Right renal pelvis (tissue), 4 donors: ENCODE measurements around the gene PCSK7. TPM values are rescaled to one million over a fixed set of nuclear protein-coding genes. Genes with fewer than 3 reads are reported as not detected.

Experiments used
- DNase-seq, 4 donors: peaks; one replicate each; pipeline ENCODE4 v3.0.0-alpha.2; 2013; ENCODE audit warnings: low read depth in 4 of 4, low spot score in 3 of 4, missing footprints in 1 of 4
- polyA plus RNA-seq, 4 donors: library from polyadenylated mRNA; unstranded; fragments of 120-200 nt; gene quantifications; one replicate each; pipeline ENCODE4 v1.2.1, GENCODE V29; 2013; ENCODE audit not compliant: insufficient read length in 4 of 4

Gene PCSK7
- polyA plus RNA-seq, 4 donors, result 20.7 to 22.3 (median 21.4) TPM

GRCh38 chr11:117199053-117199915 is 32.6 kb downstream of the PCSK7 start, which contains the start of gene TAGLN:
TAGLN (plus strand) TSS chr11:117199370; CDS start chr11:117203014, 3,644 bp downstream.
- peak in 3 of 4 donors; percentile 53 to 68 (median 67) for DNase-seq

GRCh38 chr11:117198613-117199012 is 33.3 kb downstream of the PCSK7 start:
- DNase-seq, result no peak

- DNase-seq, result no peak
Observed at GRCh38 chr11:117197516-117198456, 34.1 kb downstream of the PCSK7 start.

DNA sequence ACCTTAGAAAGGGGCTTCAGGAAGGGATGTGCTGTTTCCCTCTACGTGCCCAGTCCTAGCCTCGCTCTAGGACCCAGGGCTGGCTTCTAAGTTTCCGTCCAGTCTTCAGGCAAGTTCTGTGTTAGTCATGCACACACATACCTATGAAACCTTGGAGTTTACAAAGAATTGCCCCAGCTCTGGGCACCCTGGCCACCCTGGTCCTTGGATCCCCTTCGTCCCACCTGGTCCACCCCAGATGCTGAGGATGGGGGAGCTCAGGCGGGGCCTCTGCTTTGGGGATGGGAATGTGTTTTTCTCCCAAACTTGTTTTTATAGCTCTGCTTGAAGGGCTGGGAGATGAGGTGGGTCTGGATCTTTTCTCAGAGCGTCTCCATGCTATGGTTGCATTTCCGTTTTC is 34.9 kb downstream of the PCSK7 start:
- DNase-seq, result no peak

- no peak for DNase-seq
Observed at GRCh38 chr11:117195761-117196160, 36.1 kb downstream of the PCSK7 start.

DNA sequence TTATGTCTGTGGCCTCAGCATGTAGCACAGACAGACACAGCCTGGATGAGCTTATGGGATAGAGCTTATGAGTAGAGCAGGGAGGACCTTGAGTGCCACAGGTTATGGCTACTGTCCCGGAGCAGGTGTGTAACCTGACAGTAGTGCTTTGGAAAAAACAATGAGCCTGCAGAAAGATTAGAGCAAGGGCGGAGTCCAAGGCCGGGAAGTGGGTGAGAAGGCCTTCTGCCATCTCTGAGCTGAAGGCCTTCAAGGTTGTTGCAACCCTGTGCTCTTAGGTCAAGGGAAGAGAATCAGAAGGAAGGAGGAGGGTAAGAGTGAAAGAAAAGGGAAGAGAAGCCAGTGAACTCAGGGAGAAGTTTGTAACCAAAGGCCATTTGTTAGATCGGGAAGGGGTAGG is 36.6 kb downstream of the PCSK7 start:
- no peak for DNase-seq

GRCh38 chr11:117194267-117194666 is 37.6 kb downstream of the PCSK7 start:
- DNase-seq, result no peak

DNA sequence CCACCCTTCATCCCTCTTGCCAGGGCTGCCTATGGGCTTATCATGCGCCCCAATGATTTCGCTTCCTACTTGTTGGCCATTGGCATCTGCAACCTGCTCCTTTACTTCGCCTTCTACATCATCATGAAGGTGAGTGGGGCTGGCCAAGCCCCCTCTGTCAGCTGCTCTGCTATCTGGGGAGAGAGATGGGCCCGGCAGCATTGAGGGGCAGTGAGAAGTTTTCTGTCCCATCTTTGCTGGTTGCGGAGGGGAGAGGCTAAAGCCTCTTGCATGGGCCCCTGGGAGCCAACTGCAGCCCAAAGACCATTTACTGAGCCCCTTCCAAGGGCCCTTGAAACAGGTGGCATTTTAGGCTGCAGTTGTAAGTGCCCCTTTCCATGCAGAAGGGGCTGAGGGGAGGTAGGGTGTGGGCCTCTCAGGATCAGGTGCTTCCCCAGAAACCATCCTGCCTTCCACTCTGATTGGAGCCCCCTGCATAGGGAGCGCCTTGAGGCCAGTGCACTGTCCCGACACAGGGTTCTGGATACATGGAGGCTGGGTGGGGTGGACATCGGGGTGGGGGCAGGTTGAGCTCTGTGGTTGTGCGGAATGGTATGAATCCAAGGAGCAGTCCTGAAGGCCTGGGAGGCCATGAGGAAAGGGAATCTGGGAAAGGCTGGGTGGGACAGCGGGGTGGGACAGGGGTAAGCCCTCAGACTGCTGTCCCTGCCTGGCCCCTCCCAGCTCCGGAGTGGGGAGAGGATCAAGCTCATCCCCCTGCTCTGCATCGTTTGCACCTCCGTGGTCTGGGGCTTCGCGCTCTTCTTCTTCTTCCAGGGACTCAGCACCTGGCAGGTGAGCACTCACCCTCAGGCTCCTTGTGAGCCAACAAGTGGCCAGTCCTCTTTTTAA is 38.5 kb downstream of the PCSK7 start:
- no peak for DNase-seq

- DNase-seq, result no peak
Observed at GRCh38 chr11:117192401-117192875, 39.4 kb downstream of the PCSK7 start.

DNA sequence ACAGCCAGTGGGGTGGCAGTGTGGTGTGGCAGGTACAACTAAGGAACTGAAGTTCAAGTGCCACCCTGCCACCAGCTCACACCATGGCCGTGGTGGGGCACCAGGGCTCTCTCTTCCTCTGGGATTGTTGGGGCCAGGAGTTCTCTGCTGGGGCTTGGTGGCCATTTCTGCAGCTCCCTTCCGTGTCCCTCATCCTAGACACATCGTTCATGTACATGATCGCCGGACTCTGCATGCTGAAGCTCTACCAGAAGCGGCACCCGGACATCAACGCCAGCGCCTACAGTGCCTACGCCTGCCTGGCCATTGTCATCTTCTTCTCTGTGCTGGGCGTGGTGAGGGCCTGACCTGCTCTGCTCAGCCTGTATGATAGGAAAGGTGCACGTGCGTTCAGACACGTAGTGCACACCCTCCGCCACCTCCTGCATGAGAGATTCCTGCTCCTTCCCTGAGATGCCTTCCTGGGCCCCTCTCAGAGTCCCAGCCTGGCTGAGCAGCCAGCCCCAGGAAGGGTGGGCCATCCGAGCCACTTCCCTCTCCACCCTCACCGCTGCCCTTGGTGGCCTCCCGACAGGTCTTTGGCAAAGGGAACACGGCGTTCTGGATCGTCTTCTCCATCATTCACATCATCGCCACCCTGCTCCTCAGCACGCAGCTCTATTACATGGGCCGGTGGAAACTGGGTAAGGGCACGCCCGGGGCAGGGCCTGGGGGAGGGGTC is 40.0 kb downstream of the PCSK7 start:
- DNase-seq, result no peak

DNA sequence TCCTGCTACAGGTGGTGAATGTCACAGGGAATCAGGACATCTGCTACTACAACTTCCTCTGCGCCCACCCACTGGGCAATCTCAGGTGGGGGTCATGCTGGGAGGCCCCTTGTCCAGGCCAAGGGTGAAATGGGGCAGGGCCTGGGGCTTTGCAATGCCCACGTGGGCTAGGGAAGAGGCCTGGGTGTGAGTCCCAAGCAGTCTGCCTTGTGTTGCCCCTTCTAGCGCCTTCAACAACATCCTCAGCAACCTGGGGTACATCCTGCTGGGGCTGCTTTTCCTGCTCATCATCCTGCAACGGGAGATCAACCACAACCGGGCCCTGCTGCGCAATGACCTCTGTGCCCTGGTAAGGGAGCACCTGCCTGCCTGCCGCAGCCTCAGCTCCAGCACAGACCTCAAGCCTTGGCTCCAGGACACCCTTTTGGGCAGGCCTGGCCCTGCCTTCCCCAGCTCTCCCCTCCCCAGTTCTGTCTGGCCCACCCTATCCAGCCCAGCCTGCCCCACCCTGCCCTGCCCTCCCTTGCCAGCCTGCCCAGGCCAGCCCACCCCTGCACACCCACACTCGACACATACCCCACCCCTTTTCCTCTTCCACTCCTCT is 41.8 kb downstream of the PCSK7 start:
- no peak for DNase-seq

DNA sequence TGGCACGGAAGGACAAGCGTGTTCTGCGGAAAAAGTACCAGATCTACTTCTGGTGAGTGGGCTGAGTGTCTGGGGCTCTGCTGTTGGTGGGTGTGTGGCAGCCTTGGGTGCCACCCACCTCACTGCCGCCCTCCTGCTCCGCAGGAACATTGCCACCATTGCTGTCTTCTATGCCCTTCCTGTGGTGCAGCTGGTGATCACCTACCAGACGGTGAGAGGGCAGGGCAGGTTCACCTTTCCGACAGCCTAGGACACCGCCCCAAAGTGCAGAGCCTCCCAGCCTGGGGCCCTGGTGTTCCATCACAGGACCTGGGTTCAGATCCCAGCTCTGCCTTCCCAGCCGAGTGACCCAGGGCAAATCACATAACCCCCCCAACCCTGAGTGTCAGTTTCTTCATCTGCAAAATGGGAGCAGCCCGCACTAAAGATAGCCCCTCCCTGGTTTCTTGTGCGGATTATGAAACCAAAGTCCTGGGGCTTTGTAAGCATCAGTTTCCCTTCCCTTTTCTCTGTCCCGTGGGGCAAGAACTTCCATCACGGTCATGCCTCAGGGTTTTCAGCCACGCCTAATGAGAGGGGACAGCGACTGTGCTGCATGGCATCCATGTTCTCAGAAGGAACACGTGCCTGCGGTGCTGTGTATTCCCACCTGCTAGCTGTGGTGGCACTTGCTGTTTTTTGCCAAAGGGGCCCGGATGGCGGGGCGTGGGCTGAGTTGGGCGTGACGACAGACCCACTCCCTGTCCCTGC is 42.5 kb downstream of the PCSK7 start:
- no peak for DNase-seq

DNA sequence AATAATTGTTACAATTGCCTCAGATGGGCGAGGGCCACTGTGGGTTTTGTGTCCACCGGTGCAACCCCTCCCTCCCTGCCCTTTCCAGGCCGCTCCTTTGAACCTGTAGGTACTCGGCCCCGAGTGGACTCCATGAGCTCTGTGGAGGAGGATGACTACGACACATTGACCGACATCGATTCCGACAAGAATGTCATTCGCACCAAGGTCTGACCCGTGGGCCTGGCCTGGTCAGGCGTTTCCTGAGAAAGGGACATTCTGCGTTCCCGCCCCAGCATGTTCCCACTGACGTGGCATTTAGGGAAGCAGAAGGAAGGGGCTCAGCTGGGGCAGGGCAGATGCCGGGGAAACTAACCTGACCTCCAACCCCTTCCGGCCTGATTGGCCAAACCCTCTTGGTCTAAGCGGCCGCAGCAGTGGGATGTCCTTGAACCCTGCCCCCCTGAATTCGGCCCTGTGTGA is 43.2 kb downstream of the PCSK7 start:
- DNase-seq, result no peak

DNA sequence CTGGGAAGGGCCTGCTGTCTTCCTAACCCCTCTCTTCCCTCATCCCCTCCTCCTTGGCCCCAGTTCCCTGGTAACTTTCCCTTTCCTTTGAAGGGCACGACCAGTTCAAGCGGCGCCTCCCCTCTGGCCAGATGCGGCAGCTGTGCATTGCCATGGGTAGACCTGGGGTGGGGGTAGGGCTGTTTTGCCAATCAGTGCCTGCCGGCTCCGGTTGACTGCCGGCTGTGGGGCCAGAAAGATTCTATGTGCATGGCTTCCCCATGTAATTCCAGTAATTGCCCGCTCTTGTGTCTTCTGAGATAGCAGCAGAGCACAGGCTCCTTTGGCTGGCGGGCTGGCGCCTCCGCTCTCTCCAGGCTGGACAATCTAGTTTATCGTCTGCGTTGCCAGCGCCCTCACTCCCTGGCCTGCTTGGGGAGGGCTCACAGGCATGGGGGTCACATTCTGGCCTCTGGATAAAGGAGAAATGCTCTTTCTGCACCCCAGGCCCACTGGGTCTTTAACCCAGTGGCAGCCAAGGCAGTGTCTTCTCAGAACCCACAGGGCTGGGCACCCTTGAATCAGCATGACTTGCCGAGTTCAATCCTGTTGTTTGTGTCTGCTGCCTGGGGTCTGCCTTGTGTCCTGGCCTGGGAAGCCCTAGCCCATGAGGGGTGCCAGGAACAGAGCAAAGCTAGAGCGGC is 43.9 kb downstream of the PCSK7 start:
- no peak for DNase-seq

DNA sequence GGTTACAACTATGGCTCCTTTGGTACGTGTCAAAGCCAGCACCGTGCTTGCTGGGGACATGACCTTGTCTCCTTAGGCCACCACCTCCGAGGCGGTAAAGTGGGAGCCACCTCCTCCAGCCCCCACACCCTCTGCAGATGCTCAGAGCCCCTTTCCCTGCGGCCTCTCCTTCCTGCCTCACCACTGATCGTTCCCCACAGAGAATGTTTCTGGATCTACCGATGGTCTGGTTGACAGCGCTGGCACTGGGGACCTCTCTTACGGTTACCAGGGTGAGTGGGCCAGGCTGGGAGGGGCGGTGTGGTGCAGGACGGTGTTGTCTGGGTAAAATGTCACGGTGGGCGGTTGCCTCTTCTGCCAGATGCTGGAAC is 44.5 kb downstream of the PCSK7 start:
- DNase-seq, result no peak

GRCh38 chr11:117187007-117187406 is 44.9 kb downstream of the PCSK7 start:
- DNase-seq, result no peak

DNA sequence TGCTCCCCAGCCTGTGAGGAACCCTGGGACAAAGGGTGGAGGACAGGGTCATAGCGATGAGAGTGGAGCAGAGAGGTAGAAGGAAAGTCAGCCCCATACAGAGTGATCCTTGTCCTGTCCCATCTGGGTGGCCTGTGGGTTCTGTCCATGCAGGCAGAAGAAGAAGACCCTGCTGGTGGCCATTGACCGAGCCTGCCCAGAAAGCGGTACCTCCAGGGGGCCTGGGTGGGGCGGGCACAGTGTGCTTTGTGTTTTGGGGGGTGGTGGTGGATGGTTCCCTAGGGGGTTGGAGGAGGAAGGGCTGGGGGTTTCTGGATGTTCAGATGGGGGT is 45.5 kb downstream of the PCSK7 start:
- no peak for DNase-seq
